Activated T-helper 9 cell treated with anti-CD3 and anti-CD28 coated beads, Interleukin-2, amount 50 U/mL, for 16 hours (primary cell): ENCODE measurements around the gene KCNAB1.

Experiments used
- DNase-seq: peaks from one replicate; pipeline ENCODE4 v3.0.0-alpha.2; 2020; ENCODE audit warnings: low read depth

KCNAB1 gene

DNA sequence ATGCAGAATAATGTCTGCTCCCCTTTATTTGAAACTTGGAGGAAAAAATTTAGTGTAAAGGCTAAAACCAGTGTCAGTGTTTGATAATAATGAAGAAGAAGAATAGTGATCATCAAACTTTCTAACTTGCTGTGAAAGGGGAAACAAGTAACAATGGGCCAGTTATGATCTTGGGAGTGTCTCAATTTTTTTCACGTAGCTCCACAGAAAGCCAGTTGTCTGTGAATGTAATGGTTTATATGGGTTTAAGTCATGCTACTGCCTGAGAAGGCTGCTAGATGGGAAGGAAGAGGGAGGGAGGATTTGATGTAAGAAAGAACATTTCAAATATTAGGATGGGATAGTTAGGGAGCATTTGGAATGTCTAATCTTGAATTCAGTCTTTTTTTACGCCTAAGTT, 455.7 kb downstream of the KCNAB1 start:
- no peak for DNase-seq

DNA sequence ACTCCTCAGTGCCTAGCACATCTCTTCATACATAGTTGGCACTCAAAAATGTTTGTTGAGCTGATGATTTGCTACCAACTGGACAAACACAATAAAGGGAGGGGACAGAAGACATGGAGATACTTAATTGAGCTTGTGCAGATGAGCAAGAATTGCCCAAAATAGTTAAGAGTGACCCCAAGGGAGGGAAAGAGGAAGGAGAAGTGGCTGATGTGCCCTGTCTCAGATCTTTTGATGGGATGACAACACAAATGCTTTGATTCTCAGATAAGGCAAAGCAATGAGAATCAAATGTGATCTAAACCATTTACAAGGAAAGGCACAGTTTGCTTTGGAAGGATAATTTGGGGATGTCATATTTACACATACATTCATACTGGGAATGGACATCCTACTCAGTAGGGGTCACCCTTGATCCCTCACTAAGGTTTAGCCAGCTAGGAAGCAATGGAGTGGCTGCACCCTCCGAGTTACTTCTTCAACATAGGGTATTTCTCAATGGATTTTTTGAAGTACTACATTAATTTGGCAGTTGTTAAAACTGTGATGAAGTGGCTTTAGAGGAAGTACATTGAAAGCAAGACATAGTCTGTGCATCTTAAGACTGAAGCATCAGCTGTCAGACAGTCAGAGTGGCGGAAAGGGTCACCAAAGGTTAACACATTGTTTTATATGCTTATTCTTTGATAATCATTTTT, 456.4 kb downstream of the KCNAB1 start:
- no peak for DNase-seq

DNA sequence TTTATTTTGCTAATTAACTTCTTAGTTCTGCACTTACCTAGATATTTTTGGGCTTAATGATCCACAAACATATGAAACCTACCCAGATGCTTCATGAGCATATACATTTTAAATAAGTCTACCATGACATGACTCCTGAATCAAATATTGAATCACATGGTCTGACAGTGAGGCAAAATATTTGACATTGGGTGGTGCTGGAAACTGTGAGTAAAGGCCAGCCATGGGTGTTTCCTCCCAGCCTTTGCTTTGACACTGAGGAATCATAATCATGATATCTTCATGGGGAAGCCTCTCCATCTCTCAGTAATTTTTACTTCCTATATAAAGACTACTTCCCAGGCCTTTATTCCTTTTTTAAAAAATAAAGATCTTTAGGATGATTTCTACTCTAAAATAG, 457.4 kb downstream of the KCNAB1 start:
- no peak for DNase-seq

DNA sequence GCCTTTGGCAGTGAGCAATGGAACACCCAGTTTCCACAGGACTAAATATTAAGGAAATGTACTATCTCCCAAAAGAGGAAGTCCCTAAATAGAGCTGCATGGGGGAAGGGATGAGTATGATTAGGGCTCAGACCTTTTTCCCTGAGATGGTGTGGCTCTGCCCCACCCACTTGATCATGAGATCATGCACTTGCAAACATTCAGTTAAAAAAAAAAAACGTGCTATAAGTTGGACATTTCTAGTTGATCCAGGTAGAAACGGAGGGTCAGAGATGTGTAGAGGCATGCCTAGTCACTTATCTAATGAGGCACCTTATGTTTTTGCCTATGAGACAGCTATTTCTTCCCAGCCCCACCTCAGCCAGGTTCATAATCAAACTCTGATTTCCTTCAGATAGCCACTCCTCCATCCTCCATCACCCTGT, 459.1 kb downstream of the KCNAB1 start:
- DNase-seq = no peak

DNA sequence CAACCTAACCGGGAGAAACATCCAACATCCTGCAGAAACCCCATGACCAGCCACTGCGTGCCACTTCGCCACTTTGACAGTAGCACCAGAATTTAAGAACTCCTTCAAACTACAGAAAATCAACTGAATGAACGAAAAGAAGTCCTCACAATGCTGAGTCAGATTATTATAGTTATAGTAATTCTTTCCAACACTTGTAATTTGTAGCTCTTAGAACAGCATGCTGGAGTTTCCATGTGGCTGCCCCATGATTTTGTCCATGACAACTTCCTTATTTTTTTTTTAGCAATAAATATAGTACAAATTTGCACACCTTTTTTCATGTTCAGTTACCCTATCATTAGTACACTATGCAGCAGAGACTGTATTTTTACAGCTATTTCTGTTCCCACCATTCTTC, 460.7 kb downstream of the KCNAB1 start:
- no peak for DNase-seq

DNA sequence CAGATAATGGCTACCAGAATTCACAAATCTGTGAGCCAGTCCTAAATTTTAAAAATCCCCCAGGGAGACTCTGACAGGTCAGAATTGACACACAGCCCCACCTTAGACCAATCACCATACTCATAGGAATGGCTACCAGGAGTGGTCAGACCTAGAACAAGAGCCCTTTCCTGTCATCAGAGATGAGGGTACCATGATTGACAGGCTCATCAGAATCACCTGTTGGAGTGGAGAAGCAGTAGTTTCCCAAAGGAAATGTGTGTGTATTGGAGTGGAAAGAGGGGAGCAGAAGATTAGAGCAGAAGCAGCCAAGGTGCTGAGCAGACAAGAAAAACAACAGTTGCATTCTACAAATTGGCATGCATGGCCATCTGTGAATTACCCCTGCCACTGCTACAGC, 461.6 kb downstream of the KCNAB1 start:
- no peak for DNase-seq

DNA sequence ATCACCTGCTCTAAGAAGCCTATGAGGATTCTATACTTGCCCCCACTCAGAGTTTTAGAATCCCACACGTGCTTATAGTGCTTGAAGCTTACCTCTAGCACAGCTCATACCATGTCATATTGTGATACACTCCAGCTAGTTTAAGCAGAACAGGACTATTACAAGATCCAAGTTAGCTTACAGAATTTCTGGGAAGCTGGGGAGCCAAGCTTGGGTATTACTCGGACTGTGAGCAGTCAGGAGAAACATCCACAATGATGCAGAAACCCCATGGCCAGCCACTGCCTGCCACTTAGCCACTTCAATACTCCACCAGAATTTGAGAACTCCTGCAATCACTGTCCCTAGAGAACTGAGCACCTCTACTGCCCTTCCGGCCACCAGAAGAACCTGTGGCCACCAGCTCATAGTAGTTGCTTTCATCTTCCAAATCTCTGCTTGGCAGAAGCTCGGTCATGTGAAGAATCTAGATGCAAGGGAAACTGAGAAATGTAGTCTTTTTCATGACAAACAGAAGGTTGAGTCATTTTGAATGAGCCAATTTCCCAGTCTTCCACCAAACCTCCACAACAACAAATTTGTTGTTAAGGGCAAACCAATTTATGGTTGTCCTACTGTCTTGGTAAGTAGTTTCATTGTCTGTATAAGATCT, 462.3 kb downstream of the KCNAB1 start:
- DNase-seq = no peak

DNA sequence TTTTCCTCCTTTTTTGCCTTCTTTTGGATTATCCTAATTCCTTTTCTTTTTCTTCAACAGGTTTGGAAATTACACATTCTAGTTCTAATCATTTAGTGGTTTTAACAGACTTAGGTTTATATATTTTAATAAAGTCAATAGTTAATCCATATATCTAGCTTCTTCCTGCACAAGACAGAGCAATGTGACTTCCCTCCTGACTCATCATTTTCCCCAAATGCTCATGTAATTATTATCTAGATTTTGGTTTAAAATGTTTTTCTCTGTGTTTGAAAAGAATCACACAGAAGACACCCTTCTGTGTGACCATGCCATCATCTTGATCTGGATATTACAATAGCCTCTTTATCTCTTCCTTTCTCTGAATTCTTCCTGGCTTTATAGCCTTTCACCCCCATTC, 463.1 kb downstream of the KCNAB1 start:
- DNase-seq = no peak

DNA sequence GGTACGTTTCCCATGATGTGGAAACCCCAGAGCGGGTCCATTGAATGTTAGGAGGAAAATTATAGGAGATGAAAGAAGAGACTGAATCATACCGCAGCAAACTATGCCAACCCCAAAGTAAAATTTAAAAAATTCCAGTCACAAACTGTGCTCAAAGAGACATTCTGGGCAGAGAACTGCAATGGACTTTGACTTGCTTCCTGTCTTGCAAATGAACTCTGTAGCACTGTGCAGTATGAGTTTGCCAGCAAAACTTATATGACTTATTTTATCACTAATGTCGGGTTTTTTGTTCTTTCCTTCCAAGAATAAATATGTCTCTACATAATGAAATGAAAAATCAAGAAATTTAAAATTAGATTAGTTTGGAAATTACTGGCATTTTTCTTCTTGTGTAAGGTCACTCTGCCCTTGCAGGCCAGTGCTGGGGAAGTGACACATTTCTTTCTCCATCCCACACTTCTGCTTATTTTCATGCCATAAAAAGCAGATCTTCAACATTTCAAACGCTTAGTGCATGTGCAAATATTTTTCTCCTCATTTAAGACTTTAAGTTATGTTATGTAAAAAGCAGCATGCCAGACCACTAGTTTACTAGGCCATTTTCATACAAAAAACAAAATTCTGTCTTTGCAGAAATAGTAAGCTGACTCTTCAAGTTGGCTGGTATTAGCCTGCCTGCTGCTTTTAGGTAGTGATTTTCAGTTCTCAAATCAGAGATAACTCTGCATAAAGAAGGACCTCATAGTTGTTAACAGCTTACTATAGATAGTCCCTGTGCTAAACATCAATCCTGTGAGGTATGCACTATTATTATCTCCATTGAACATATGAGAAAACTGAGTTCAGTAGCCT, 466.8 kb downstream of the KCNAB1 start:
- DNase-seq = no peak

DNA sequence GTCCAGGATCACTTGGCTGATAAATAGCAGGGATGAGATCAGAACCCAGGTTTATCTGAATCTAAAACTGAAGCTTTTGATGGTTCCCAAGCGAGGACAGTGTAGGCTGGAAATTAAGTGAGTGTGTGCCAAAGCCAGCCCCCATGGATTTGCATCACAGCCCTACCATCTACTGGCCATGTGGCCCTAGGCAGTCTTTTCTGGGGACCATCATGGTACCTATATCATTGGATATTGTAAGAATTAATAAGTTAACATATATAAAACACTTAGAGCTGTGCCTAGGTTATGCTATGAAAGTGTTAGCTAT, 467.3 kb downstream of the KCNAB1 start:
- DNase-seq = no peak
